IMR-90 (cell line): Measurements from ENCODE around the gene IFT25. TPM values are rescaled to one million over a fixed set of nuclear protein-coding genes. Genes with fewer than 3 reads are reported as not detected.

Experiments used
- ATAC-seq: fragments of 200-7000 bp; cut with Tn5 transposase; 2 replicates; pipeline ENCODE4 v1.9.1; 2020; ENCODE audit warnings: low read depth, mild to moderate bottlenecking, moderate library complexity
- BruUV-seq: library from RNA; stranded (reverse); fragments of 400-500 nt; replicated peaks from 2 replicates; lab custom pipeline; 2021; lab: Mats Ljungman, UMichigan
- CTCF ChIA-PET: fragments of 300-600 bp; formaldehyde crosslinking; extraction: SDS; loops from one replicate; lab custom pipeline; 2021; ENCODE audit warnings: antibody characterized with exemption; lab: Yijun Ruan, JAX
- POLR2A ChIA-PET: fragments of 300-600 bp; sonication (Branson Sonifier 250); formaldehyde crosslinking; loops from one replicate; lab custom pipeline; 2022; ENCODE audit warnings: antibody characterized with exemption; ENCODE audit not compliant: unreplicated experiment; lab: Charles Lee
- DNase-seq: peaks from one replicate; pipeline ENCODE4 v3.0.0; 2013
- H2AFZ ChIP-seq: replicated peaks from 2 replicates; pipeline ENCODE3; 2013; ENCODE audit warnings: low read length, mild to moderate bottlenecking; ENCODE audit not compliant: poor library complexity
- H2AK5ac ChIP-seq: 2 replicates; pipeline ENCODE4 v1.6.1; 2013; ENCODE audit warnings: low read depth, low read length, inconsistent platforms
- H2AK9ac ChIP-seq: replicated peaks from 2 replicates; pipeline ENCODE3; 2013; ENCODE audit warnings: mild to moderate bottlenecking, low read depth, low read length, moderate library complexity; ENCODE audit not compliant: poor library complexity
- H2BK120ac ChIP-seq: 2 replicates; pipeline ENCODE4 v1.6.1; 2013; ENCODE audit warnings: low read depth, low read length, inconsistent platforms
- H2BK15ac ChIP-seq: 3 replicates; pipeline ENCODE4 v1.6.1; 2013; ENCODE audit warnings: low read depth, low read length, inconsistent platforms
- H2BK20ac ChIP-seq: 2 replicates; pipeline ENCODE4 v1.6.1; 2013; ENCODE audit warnings: low read depth, mild to moderate bottlenecking, inconsistent platforms, low read length, moderate library complexity
- H2BK5ac ChIP-seq: 2 replicates; pipeline ENCODE4 v1.6.1; 2013; ENCODE audit warnings: mild to moderate bottlenecking, low read depth, low read length, inconsistent platforms; ENCODE audit not compliant: poor library complexity, severe bottlenecking
- H3K14ac ChIP-seq: replicated peaks from 2 replicates; pipeline ENCODE4 v1.6.1; 2013; ENCODE audit warnings: low read depth, low read length, inconsistent platforms
- H3K18ac ChIP-seq: 2 replicates; pipeline ENCODE4 v1.6.1; 2013; ENCODE audit warnings: low read depth, low read length, control low read depth
- H3K23ac ChIP-seq: 2 replicates; pipeline ENCODE4 v1.6.1; 2013; ENCODE audit warnings: low read depth, low read length, inconsistent platforms
- H3K27ac ChIP-seq: 2 replicates; pipeline ENCODE4 v1.5.1; 2013; ENCODE audit warnings: mild to moderate bottlenecking, control low read depth, low read length; ENCODE audit not compliant: insufficient read depth
- H3K27me3 ChIP-seq: 2 replicates; pipeline ENCODE4 v1.6.1; 2013; ENCODE audit warnings: low read length; ENCODE audit not compliant: control insufficient read depth, insufficient read depth
- H3K36me3 ChIP-seq: 2 replicates; pipeline ENCODE4 v1.6.1; 2013; ENCODE audit warnings: low read length, mixed read lengths; ENCODE audit not compliant: control insufficient read depth, insufficient read depth
- H3K4ac ChIP-seq: 2 replicates; pipeline ENCODE4 v1.6.1; 2013; ENCODE audit warnings: low read depth, low read length, inconsistent platforms
- H3K4me1 ChIP-seq: 2 replicates; pipeline ENCODE4 v1.6.1; 2013; ENCODE audit warnings: low read length, mixed read lengths; ENCODE audit not compliant: control insufficient read depth, insufficient read depth
- H3K4me2 ChIP-seq: 2 replicates; pipeline ENCODE4 v1.6.1; 2013; ENCODE audit warnings: low read depth, mild to moderate bottlenecking, control low read depth, low read length, moderate library complexity
- H3K4me3 ChIP-seq: 2 replicates; pipeline ENCODE4 v1.5.1; 2013; ENCODE audit warnings: low read depth, mild to moderate bottlenecking, control low read depth, low read length, moderate library complexity; ENCODE audit not compliant: insufficient read depth
- H3K56ac ChIP-seq: 2 replicates; pipeline ENCODE4 v1.6.1; 2013; ENCODE audit warnings: low read length, inconsistent platforms; ENCODE audit not compliant: insufficient read depth; ENCODE audit errors: extremely low read depth
- H3K79me1 ChIP-seq, 2 experiments: 2 replicates each; pipeline ENCODE4 v1.6.1; 2013; ENCODE audit warnings: low read length in 2 of 2, inconsistent platforms in 1 of 2, low read depth in 1 of 2
- H3K9ac ChIP-seq: 2 replicates; pipeline ENCODE4 v1.6.1; 2013; ENCODE audit warnings: low read depth, low read length, control low read depth
- H3K9me1 ChIP-seq: 2 replicates; pipeline ENCODE4 v1.6.1; 2013; ENCODE audit warnings: low read length, inconsistent platforms; ENCODE audit not compliant: insufficient read depth
- H3K9me3 ChIP-seq: 2 replicates; pipeline ENCODE4 v1.6.1; 2013; ENCODE audit warnings: low read length; ENCODE audit not compliant: control insufficient read depth, insufficient read depth
- H4K20me1 ChIP-seq: 2 replicates; pipeline ENCODE4 v1.6.1; 2013; ENCODE audit warnings: low read length, inconsistent platforms; ENCODE audit not compliant: insufficient read depth
- H4K5ac ChIP-seq: 2 replicates; pipeline ENCODE4 v1.6.1; 2013; ENCODE audit warnings: mild to moderate bottlenecking, low read depth, low read length, control low read depth
- H4K8ac ChIP-seq, 2 experiments: 2 replicates each; pipeline ENCODE4 v1.6.1; 2013; ENCODE audit warnings: low read depth in 2 of 2, low read length in 2 of 2, control low read depth in 1 of 2, inconsistent platforms in 1 of 2
- H4K91ac ChIP-seq: 2 replicates; pipeline ENCODE4 v1.6.1; 2013; ENCODE audit warnings: low read depth, low read length, inconsistent platforms; ENCODE audit not compliant: insufficient read depth
- BHLHE40 ChIP-seq: fragments of 150-350 bp; IDR thresholded peaks from 2 replicates; pipeline ENCODE4 v1.6.1; 2016; ENCODE audit warnings: mild to moderate bottlenecking, low read depth, low read length
- CHD1 ChIP-seq: IDR thresholded peaks from 2 replicates; pipeline ENCODE4 v1.6.1; 2012; ENCODE audit warnings: low read depth, low read length, improper control_type of control experiment
- FOS ChIP-seq: fragments of 150-350 bp; IDR thresholded peaks from 2 replicates; pipeline ENCODE4 v1.6.1; 2016; ENCODE audit warnings: low read depth, low read length
- MAZ ChIP-seq: IDR thresholded peaks from 2 replicates; pipeline ENCODE4 v1.6.1; 2012; ENCODE audit warnings: low read depth, mild to moderate bottlenecking, low read length, improper control_type of control experiment, moderate library complexity, borderline replicate concordance
- RAD21 ChIP-seq: IDR thresholded peaks from 2 replicates; pipeline ENCODE4 v1.6.1; 2012; ENCODE audit warnings: low read length, improper control_type of control experiment
- RCOR1 ChIP-seq: IDR thresholded peaks from 2 replicates; pipeline ENCODE4 v1.6.1; 2012; ENCODE audit warnings: mild to moderate bottlenecking, low read length, improper control_type of control experiment; ENCODE audit not compliant: insufficient replicate concordance
- RFX5 ChIP-seq: IDR thresholded peaks from 2 replicates; pipeline ENCODE4 v1.8.0; 2012; ENCODE audit warnings: low read depth, mild to moderate bottlenecking, low read length, moderate library complexity
- USF2 ChIP-seq: fragments of 150-350 bp; IDR thresholded peaks from 2 replicates; pipeline ENCODE4 v1.6.1; 2017; ENCODE audit warnings: mild to moderate bottlenecking, antibody characterized with exemption, low read length, low read depth
- WGBS, 2 experiments: methylation state at CpG; one replicate each; pipeline versions ENCODE4 v1.1.5 to v1.1.7; 2013; ENCODE audit warnings: missing lambda C conversion rate in 2 of 2; ENCODE audit not compliant: insufficient read length in 1 of 2; ENCODE audit errors: extremely low coverage in 2 of 2; 5-methylcytosine and 5-hydroxymethylcytosine counted together
- dilution Hi-C: fragments of 300-500 bp; cut with HindIII; formaldehyde crosslinking; loops from one replicate; pipeline ENCODE4 v1.14.3; 2018; ENCODE audit warnings: low sequenced_read_pairs; ENCODE audit not compliant: unreplicated experiment
- in situ Hi-C: fragments of 300-500 bp; cut with MboI; formaldehyde crosslinking; loops from 3 replicates; pipeline ENCODE4 v1.14.3; 2019; ENCODE audit warnings: low sequenced_read_pairs, inconsistent platforms, mixed read lengths
- intact Hi-C: fragments of 100-400 bp; cut with micrococcal nuclease; formaldehyde crosslinking; loops from 2 replicates; pipeline ENCODE4 v1.10.0; 2022
- polyA plus RNA-seq, 3 experiments: library from polyadenylated mRNA; depleted of rRNA; stranded (reverse); fragments of >200 nt; gene quantifications; 2 replicates each; pipeline ENCODE4 v1.2.3, GENCODE V29; 2012; ENCODE audit warnings: low replicate concordance in 1 of 3
- total RNA-seq: library from RNA; depleted of rRNA; stranded (reverse); fragments of >200 nt; gene quantifications from 2 replicates; pipeline ENCODE4 v1.2.3, GENCODE V29; 2012

The IFT25 gene
- total and polyA plus RNA-seq, 2 of the 4 experiments (the other 2 are of a cell fraction), result 9.1 to 38.0 TPM

GRCh38 chr1:53982763-53983104 is 37.2 kb upstream of the IFT25 start:
- Histone ChIP-seq H2BK5ac (no peak overlapping the region), H3K9me1 (no peaks in the 10 kb centered on the region), H3K27me3 (no peaks in the 10 kb centered on the region), H3K18ac (peak overlapping the region; percentile 78), H4K8ac (peak overlapping the region; percentile 91 to 97; a peak in 3 of 4 replicates), H3K4me1 (peaks cover 2% of the 10 kb centered on the region; the same call in 1 of the 2 replicates), H4K20me1 (no peaks in the 10 kb centered on the region), H2BK20ac (peak overlapping the region; percentile 64), H2BK15ac (no peak overlapping the region), H2AFZ (peak overlapping the region; percentile 93), H3K14ac (peak overlapping the region; percentile 92), H3K27ac (peak overlapping the region; percentile 4; the same call in 1 of the 2 replicates), H3K4me3 (peak overlapping the region; percentile 27; the same call in 1 of the 2 replicates), H3K9ac (peak overlapping the region; percentile 72), H4K5ac (peak overlapping the region; percentile 76), H2AK5ac (no peak overlapping the region), H4K91ac (peak overlapping the region; percentile 86), H3K4me2 (peak overlapping the region; percentile 90), H3K4ac (peak overlapping the region; percentile 84), H3K9me3 (no peaks in the 10 kb centered on the region), H2AK9ac (peak overlapping the region; percentile 71), H3K23ac (peak overlapping the region; percentile 79), H2BK120ac (peak overlapping the region; percentile 89), H3K56ac (peak overlapping the region; percentile 66), H3K36me3 (no peaks in the 10 kb centered on the region), H3K79me1 (no peaks in the 10 kb centered on the region)
- in situ Hi-C loops (no loop called here), dilution Hi-C loops (no loop called here), intact Hi-C loops (loop anchor here (1.0 kb wide), 1 partner anchor 10 kb away; no protein-coding TSS in a partner anchor)
- POLR2A ChIA-PET, result no interaction called here
- DNase-seq, result no peak
- no CpG with 5 or more reads among the region's 4 CpGs for WGBS, 2 experiments
- no TSS peak for BruUV-seq
- no peak for ATAC-seq
- TF ChIP-seq CHD1, result no peak
- no peak for TF ChIP-seq MAZ
- no peak for TF ChIP-seq RCOR1
- no peak for TF ChIP-seq USF2
- no peak for TF ChIP-seq RFX5
- TF ChIP-seq BHLHE40, result no peak
- no peak for TF ChIP-seq FOS
- no peak for TF ChIP-seq RAD21
- CTCF ChIA-PET, result no interaction called here
